Endothelial cell (in vitro differentiated cells): ENCODE measurements around the gene FARP1. TPM values are rescaled to one million over a fixed set of nuclear protein-coding genes. Genes with fewer than 3 reads are reported as not detected.

ENCODE experiments used
- DNase-seq: peaks from one replicate; pipeline ENCODE4 v3.0.0; 2021; ENCODE audit warnings: low spot score
- H3K27ac Mint-ChIP-seq: one replicate; pipeline ENCODE4 v1.8.0; 2021; ENCODE audit warnings: mixed read lengths, inconsistent platforms; ENCODE audit not compliant: unreplicated experiment
- H3K27me3 Mint-ChIP-seq: one replicate; pipeline ENCODE4 v1.8.0; 2021; ENCODE audit warnings: mild to moderate bottlenecking, moderate library complexity, mixed read lengths, inconsistent platforms; ENCODE audit not compliant: unreplicated experiment
- H3K36me3 Mint-ChIP-seq: one replicate; pipeline ENCODE4 v1.8.0; 2021; ENCODE audit warnings: mild to moderate bottlenecking, low read depth, mixed read lengths, inconsistent platforms; ENCODE audit not compliant: unreplicated experiment
- H3K4me1 Mint-ChIP-seq: one replicate; pipeline ENCODE4 v1.8.0; 2021; ENCODE audit warnings: mild to moderate bottlenecking, mixed read lengths, inconsistent platforms; ENCODE audit not compliant: unreplicated experiment
- H3K4me3 Mint-ChIP-seq: one replicate; pipeline ENCODE4 v1.8.0; 2021; ENCODE audit warnings: mild to moderate bottlenecking, mixed read lengths, inconsistent platforms; ENCODE audit not compliant: unreplicated experiment
- H3K9me3 Mint-ChIP-seq: one replicate; pipeline ENCODE4 v1.8.0; 2021; ENCODE audit warnings: mixed read lengths, inconsistent platforms; ENCODE audit not compliant: unreplicated experiment
- total RNA-seq: library from RNA; stranded (reverse); fragmentation: NEBNext Ultra II Directional; extraction: Animal tissue kit (Norgen Biotek cat#: 25700); gene quantifications from one replicate; pipeline ENCODE4 v1.2.1, GENCODE V29; 2021; ENCODE audit not compliant: unreplicated experiment
- TF ChIP-seq, protein P1 (sequence below): fragments of 200-600 bp; sonication (generic); IDR thresholded peaks from one replicate; pipeline ENCODE4 v1.5.0; 2021; ENCODE audit warnings: antibody characterized with exemption; ENCODE audit not compliant: unreplicated experiment

The FARP1 gene
- total RNA-seq, 1 donor from 2014 or later, result 167 TPM

DNA sequence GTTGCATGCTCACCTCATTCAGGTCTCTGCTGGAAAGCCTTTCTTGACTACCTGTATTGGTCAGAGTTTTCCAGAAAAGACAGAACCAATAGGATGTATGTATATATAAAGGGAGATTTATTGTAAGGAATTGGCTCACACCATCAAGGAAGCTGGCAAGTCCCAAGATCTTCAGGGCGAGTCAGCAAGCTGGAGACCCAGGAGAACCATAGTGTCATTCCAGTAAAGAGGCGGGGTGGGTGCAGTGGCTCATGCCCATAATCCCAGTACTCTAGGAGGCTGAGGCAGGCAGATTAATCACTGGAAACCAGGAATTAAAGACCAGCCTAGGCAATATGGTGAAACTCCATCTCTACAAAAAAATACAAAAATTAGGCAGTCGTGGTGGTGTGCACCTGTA is 30.4 kb upstream of the FARP1 start:
- DNase-seq, result no peak
- H3K27ac Mint-ChIP-seq, result no peak overlapping the region

DNA sequence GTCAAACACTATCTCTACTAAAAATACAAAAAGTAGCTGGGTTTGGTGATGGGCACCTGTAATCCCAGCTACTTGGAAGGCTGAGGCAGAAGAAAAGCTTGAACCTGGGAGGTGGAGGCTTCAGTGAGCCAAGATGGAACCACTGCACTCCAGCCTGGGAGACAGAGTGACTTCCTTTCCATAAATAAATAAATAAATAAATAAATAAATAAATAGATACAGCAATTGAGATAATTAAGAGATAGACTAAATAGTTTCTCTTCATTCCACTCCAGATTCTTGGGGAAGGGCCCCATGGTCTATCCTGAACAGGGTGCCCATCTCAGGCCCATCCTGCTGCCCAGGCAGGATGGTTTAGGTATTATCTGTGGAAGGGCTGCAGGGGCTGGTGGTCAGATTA is 24.0 kb upstream of the FARP1 start:
- no peaks in the 10 kb centered on the region for H3K9me3 Mint-ChIP-seq
- no peaks in the 10 kb centered on the region for H3K27me3 Mint-ChIP-seq
- no peak overlapping the region for H3K27ac Mint-ChIP-seq
- no peaks in the 10 kb centered on the region for H3K36me3 Mint-ChIP-seq
- TF ChIP-seq, protein P1, sequence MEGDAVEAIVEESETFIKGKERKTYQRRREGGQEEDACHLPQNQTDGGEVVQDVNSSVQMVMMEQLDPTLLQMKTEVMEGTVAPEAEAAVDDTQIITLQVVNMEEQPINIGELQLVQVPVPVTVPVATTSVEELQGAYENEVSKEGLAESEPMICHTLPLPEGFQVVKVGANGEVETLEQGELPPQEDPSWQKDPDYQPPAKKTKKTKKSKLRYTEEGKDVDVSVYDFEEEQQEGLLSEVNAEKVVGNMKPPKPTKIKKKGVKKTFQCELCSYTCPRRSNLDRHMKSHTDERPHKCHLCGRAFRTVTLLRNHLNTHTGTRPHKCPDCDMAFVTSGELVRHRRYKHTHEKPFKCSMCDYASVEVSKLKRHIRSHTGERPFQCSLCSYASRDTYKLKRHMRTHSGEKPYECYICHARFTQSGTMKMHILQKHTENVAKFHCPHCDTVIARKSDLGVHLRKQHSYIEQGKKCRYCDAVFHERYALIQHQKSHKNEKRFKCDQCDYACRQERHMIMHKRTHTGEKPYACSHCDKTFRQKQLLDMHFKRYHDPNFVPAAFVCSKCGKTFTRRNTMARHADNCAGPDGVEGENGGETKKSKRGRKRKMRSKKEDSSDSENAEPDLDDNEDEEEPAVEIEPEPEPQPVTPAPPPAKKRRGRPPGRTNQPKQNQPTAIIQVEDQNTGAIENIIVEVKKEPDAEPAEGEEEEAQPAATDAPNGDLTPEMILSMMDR, result no peak
- peaks cover 9% of the 10 kb centered on the region for H3K4me1 Mint-ChIP-seq
- no peak for DNase-seq
- no peak overlapping the region for H3K4me3 Mint-ChIP-seq

More for the DNA sequence above, 30.4 kb upstream of the FARP1 start:
- TF ChIP-seq, protein P1, result no peak
- Mint-ChIP-seq H3K27me3 (peaks cover 2% of the 10 kb centered on the region), H3K9me3 (no peaks in the 10 kb centered on the region), H3K4me1 (peaks cover 10% of the 10 kb centered on the region), H3K4me3 (no peak overlapping the region), H3K36me3 (peaks cover 7% of the 10 kb centered on the region)

DNA sequence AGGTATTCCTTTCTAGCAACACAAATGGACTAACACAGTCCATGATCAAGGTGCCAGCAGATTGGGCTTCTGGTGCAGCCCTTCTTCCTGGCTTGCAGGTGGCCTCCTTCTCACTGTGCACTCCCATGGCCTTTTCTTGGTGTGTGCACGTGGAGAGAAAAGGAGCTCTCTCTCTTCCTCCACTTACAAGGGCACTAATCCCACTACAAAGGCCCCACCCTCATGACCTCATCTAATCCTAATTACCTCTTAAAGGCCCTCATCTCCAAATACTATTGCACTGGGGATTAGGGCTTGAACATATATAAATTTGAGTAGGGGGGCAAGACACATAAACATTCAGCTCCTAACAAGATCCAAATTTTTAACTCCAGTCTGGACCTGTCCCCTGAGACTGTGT is 19.7 kb upstream of the FARP1 start:
- no peaks in the 10 kb centered on the region for H3K9me3 Mint-ChIP-seq
- no peak overlapping the region for H3K4me3 Mint-ChIP-seq
- no peaks in the 10 kb centered on the region for H3K27me3 Mint-ChIP-seq
- TF ChIP-seq, protein P1, result no peak
- DNase-seq, result no peak
- no peak overlapping the region for H3K27ac Mint-ChIP-seq
- H3K36me3 Mint-ChIP-seq, result peaks cover 7% of the 10 kb centered on the region
- peaks cover 3% of the 10 kb centered on the region for H3K4me1 Mint-ChIP-seq

DNA sequence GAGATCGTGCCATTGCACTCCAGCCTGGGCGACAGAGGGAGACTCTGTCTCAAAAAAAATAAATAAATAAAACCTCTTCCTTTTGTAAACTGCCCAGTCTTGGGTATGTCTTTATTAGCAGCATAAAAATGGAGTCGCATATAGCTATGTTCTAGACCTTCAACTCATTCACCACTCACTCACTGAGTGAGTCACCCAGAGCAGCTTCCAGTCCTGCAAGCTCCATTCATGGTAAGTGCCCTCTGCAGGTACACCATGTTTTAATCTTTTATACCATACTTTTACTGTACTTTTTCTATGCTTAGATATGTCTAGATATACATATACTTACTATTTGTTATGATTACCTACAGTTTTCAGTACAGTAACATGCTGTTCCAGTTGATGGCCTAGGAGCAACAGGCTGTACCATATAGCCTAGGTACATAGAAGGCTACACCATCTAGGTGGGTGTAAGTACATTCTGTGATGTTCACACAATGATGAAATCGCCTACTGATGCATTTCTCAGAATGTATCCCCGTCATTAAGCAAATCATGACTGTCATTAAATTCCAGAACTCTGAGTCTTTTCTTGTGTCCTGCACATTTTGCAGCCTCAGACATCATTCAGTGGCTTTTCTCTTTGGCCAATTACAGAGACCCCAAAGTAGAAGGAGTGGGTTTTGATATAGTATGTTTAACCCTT is 13.7 kb upstream of the FARP1 start:
- TF ChIP-seq, protein P1, result no peak
- peaks cover 4% of the 10 kb centered on the region for H3K27me3 Mint-ChIP-seq
- no peak overlapping the region for H3K4me3 Mint-ChIP-seq
- H3K9me3 Mint-ChIP-seq, result no peaks in the 10 kb centered on the region
- no peak overlapping the region for H3K27ac Mint-ChIP-seq
- no peak for DNase-seq
- H3K36me3 Mint-ChIP-seq, result peaks cover 5% of the 10 kb centered on the region
- H3K4me1 Mint-ChIP-seq, result no peaks in the 10 kb centered on the region

DNA sequence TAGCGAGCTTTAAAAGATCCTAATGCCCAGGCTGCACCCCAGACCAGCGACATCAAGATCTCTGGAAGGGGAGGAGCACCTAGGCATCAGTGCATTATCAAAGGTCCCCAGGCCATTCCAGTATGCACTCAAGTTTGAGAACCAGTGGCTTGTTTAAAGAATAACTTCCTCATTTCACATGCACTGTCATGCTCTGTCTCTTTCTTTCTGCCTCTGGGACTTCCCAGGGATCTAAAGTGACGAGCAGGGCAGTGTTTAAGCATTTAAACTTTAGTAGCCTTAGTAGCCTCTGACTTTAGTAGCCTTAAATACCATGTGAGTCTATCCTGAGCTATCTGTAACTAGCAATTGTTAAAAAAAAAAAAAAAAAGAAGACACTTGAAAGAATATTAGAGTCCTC is 8.9 kb upstream of the FARP1 start:
- Mint-ChIP-seq H3K27me3 (no peaks in the 10 kb centered on the region), H3K4me3 (no peak overlapping the region), H3K4me1 (no peaks in the 10 kb centered on the region), H3K27ac (no peak overlapping the region), H3K9me3 (no peaks in the 10 kb centered on the region), H3K36me3 (no peaks in the 10 kb centered on the region)
- TF ChIP-seq, protein P1, result no peak
- DNase-seq, result no peak
